ENCODE results near the gene PIK3C2B.
"Not testable (repeated sequence)": the region's sequence is repeated elsewhere in the genome, so short reads cannot be mapped to it uniquely, and the experiment has no call there.

DNA sequence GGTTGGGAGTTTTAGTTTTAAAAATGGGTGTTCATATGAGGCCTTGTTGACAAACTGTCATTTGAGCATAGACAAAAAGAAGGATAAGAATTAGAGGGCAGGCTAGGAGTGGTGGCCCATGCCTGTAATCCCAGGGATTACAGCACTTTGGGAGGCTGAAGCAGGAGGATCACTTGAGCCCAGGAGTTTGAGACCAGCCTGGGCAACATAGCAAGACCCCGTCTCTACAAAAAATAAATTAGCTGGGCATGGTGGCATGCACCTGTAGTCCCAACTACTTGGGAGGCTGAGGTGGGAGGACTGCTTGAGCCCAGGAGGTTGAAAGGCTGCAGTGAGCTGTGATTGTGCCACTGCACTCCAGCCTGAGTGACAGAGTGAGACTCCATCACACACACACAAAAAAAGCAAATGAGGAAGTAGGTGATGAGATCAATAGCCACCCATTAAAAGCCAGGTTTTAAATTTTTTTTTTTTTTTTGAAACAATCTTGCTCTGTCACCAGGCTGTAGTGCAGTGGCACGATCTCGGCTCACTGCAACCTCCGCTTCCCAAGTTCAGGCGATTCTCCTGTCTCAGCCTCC lies 27.4 kb upstream of the PIK3C2B start:
- TF ChIP-seq, protein P1, sequence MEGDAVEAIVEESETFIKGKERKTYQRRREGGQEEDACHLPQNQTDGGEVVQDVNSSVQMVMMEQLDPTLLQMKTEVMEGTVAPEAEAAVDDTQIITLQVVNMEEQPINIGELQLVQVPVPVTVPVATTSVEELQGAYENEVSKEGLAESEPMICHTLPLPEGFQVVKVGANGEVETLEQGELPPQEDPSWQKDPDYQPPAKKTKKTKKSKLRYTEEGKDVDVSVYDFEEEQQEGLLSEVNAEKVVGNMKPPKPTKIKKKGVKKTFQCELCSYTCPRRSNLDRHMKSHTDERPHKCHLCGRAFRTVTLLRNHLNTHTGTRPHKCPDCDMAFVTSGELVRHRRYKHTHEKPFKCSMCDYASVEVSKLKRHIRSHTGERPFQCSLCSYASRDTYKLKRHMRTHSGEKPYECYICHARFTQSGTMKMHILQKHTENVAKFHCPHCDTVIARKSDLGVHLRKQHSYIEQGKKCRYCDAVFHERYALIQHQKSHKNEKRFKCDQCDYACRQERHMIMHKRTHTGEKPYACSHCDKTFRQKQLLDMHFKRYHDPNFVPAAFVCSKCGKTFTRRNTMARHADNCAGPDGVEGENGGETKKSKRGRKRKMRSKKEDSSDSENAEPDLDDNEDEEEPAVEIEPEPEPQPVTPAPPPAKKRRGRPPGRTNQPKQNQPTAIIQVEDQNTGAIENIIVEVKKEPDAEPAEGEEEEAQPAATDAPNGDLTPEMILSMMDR (IDR thresholded peaks at IDR 0.05), result not testable (repeated sequence)
- TF ChIP-seq SIN3A (IDR thresholded peaks at IDR 0.05; ENCODE audit: borderline replicate concordance, insufficient read depth, low read depth, low read length); POLR2AphosphoS5 (IDR thresholded peaks at IDR 0.05; ENCODE audit: low read depth, low read length); TCF7L2 (IDR thresholded peaks at IDR 0.05; ENCODE audit: low read depth, low read length): not testable (repeated sequence)
- TF ChIP-seq, protein P2, sequence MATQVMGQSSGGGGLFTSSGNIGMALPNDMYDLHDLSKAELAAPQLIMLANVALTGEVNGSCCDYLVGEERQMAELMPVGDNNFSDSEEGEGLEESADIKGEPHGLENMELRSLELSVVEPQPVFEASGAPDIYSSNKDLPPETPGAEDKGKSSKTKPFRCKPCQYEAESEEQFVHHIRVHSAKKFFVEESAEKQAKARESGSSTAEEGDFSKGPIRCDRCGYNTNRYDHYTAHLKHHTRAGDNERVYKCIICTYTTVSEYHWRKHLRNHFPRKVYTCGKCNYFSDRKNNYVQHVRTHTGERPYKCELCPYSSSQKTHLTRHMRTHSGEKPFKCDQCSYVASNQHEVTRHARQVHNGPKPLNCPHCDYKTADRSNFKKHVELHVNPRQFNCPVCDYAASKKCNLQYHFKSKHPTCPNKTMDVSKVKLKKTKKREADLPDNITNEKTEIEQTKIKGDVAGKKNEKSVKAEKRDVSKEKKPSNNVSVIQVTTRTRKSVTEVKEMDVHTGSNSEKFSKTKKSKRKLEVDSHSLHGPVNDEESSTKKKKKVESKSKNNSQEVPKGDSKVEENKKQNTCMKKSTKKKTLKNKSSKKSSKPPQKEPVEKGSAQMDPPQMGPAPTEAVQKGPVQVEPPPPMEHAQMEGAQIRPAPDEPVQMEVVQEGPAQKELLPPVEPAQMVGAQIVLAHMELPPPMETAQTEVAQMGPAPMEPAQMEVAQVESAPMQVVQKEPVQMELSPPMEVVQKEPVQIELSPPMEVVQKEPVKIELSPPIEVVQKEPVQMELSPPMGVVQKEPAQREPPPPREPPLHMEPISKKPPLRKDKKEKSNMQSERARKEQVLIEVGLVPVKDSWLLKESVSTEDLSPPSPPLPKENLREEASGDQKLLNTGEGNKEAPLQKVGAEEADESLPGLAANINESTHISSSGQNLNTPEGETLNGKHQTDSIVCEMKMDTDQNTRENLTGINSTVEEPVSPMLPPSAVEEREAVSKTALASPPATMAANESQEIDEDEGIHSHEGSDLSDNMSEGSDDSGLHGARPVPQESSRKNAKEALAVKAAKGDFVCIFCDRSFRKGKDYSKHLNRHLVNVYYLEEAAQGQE (IDR thresholded peaks at IDR 0.05; ENCODE audit: insufficient read depth in 1 of 2, low read depth in 2 of 2, low read length in 1 of 2), result not testable (repeated sequence)
